Subcutaneous abdominal adipose tissue (tissue), 5 donors: Measurements from ENCODE around the gene KRT7.
"Not testable (repeated sequence)": the region's sequence is repeated elsewhere in the genome, so short reads cannot be mapped to it uniquely, and the experiment has no call there.

Experiments used
- H3K27ac ChIP-seq: one replicate; pipeline ENCODE4 v1.7.0; 2013; ENCODE audit warnings: low read depth, mild to moderate bottlenecking, inconsistent platforms, low read length, moderate library complexity
- H3K27me3 ChIP-seq, 5 donors: one replicate each; pipeline ENCODE4 v1.7.0; 2013; ENCODE audit warnings: low read length in 5 of 5, inconsistent platforms in 1 of 5; ENCODE audit not compliant: control insufficient read depth in 5 of 5, insufficient read depth in 4 of 5
- H3K36me3 ChIP-seq, 5 donors: one replicate each; pipeline ENCODE4 v1.7.0; 2013; ENCODE audit warnings: low read length in 5 of 5; ENCODE audit not compliant: control insufficient read depth in 5 of 5, insufficient read depth in 5 of 5
- H3K4me1 ChIP-seq, 5 donors: one replicate each; pipeline ENCODE4 v1.7.0; 2013; ENCODE audit warnings: low read length in 5 of 5, mild to moderate bottlenecking in 3 of 5, moderate library complexity in 1 of 5; ENCODE audit not compliant: control insufficient read depth in 5 of 5, insufficient read depth in 5 of 5
- H3K4me3 ChIP-seq, 5 donors: one replicate each; pipeline ENCODE4 v1.7.0; 2013; ENCODE audit warnings: low read length in 5 of 5, low read depth in 1 of 5
- H3K9ac ChIP-seq, 5 donors: one replicate each; pipeline ENCODE4 v1.7.0; 2013; ENCODE audit warnings: low read length in 5 of 5, mild to moderate bottlenecking in 4 of 5, moderate library complexity in 3 of 5
- H3K9me3 ChIP-seq, 5 donors: one replicate each; pipeline ENCODE4 v1.7.0; 2013; ENCODE audit warnings: low read length in 5 of 5; ENCODE audit not compliant: control insufficient read depth in 5 of 5
- donor health status: healthy.
- donor health status: healthy.
- donor health status: healthy.
- donor health status: healthy.
- donor health status: healthy.

The KRT7 gene

DNA sequence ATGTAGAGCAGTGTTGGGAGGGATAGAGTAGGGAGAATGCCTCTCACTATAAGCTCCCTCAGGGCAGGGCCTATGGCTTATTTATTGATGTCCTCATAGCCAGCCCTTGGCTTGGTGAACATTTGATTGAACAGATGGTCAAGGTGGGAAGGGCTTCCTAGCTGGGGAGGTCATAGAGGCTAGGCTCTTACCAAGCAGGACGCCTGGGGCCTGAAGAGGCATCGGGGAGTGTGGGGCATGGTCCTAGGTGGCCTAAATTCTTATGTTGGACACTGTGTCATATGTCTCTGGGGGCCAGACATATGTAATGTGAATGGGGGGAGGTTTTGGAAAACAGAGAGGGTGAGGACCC, 23.5 kb downstream of the KRT7 start:
- Histone ChIP-seq H3K4me3 (no peak overlapping the region), H3K36me3 (no peaks in the 10 kb centered on the region), H3K9ac (no peak overlapping the region), H3K27me3 (peaks cover 17 to 53% (median 43%) of the 10 kb centered on the region in 5 donors), H3K9me3 (no peaks in the 10 kb centered on the region), H3K4me1 (peaks cover 0 to 9% (median 4%) of the 10 kb centered on the region in 5 donors), H3K27ac (no peak overlapping the region)

DNA sequence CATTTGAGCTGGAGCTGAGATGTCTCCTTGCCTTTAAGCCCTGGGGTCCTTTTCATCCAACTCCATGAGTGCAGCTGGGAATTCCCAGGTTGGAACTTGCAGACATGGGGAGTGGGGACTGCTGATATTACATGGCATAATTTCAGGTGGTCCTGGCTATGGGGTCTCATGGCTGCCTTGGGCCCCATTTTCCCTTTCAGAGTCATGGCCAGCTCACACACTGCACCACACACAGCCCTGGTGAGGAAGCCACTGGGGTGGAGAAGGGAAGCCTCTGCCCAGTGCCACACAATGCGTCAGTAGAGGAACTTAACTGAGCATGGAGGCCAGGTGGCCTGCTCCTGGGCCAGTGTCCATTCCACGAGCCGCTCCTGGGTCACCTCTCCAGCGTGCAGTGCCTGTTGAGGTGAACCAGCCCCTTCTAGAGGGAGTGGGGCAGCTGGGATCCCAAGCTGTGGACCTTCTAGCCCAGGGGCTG, 24.1 kb downstream of the KRT7 start:
- Histone ChIP-seq H3K27ac (no peak overlapping the region), H3K27me3 (peaks cover 17 to 57% (median 44%) of the 10 kb centered on the region in 5 donors), H3K9me3 (no peaks in the 10 kb centered on the region), H3K4me3 (no peak overlapping the region), H3K36me3 (no peaks in the 10 kb centered on the region), H3K9ac (no peak overlapping the region), H3K4me1 (peaks cover 0 to 9% (median 4%) of the 10 kb centered on the region in 5 donors)

DNA sequence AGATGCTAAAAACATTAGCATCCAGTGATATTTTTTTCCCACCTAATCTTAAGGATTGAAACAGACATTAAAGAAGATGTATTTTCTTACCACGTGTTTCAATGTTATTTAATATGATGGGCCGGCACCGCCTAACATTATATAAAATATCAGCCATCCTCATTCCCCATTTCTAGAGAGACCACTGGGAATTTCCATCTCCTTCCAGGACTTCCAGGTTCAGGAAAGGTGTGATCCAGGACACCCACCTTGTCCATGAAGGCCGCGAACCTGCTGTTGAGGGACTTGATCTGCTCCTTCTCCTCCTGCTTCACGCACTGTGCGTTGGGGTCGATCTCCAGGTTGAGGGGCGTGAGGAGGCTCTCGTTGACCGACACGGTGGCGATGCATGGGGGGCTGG, 24.9 kb downstream of the KRT7 start:
- H3K27me3 ChIP-seq = peaks cover 17 to 58% (median 51%) of the 10 kb centered on the region in 5 donors
- H3K9ac ChIP-seq, H3K27ac ChIP-seq, H3K4me1 ChIP-seq, H3K4me3 ChIP-seq, H3K9me3 ChIP-seq, H3K36me3 ChIP-seq: not testable (repeated sequence)

DNA sequence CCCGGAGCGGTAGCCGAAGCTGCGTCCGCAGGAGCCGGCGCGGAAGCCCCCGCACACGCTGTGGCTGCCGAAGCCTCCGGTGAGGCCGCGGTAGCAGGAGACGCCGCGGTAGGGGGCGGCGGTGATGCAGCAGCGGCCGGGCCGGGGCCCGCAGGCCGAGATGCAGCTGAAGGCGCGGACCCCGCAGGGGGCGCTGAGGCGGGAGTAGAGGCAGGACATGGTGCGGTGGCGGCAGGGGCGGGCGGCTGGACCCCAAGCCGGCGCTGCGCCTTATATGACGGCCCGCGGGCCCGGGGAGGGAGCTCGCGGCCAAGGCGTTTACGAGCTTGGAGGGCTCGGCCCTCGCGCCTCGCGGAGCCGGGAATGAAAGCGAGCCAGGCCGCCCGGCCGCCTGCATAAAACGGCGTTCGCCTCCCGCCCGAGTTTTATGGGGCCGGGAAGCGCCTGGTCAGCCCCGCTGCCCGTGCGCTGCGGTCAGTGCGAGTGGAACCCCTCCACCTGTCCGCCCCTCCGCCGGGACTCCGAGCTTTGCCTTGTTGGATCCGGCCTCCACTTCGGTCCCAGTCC, 25.4 kb downstream of the KRT7 start:
- H3K9ac ChIP-seq = no peak overlapping the region
- H3K27me3 ChIP-seq = peaks cover 17 to 59% (median 51%) of the 10 kb centered on the region in 5 donors
- H3K4me1 ChIP-seq = peaks cover 0 to 9% (median 4%) of the 10 kb centered on the region in 5 donors
- H3K4me3 ChIP-seq = no peak overlapping the region
- no peaks in the 10 kb centered on the region for H3K36me3 ChIP-seq
- H3K9me3 ChIP-seq = no peaks in the 10 kb centered on the region
- no peak overlapping the region for H3K27ac ChIP-seq

DNA sequence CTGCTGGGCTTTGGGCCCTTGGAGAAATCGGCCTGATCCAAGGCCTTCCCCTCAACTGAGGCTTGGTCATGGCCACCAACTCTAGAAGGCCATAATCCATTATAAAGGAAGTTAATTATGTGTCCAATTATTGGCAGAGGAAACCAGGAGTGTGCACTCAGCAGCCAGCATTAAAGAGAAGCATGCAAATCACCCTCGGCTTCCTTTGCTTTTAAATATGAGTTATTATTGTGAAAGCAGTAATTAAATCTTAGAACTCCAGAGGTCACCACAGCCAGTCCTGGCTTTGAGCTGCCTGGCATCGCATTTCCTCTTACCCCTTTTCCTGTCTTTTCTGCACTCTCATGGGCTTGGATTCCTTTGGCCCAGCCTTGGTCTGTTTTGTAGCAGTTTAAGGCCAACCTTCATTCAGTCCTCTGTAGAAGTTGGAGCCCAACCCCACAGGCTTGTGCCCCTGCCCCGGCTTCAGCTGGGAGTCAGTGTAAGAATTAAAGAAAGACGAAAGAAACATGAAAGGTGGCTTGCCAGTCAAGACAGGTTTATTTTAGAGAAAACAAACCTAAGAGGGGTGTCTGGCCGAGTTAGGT, 26.7 kb downstream of the KRT7 start:
- Histone ChIP-seq H3K27ac (no peak overlapping the region), H3K4me1 (peaks cover 0 to 9% (median 4%) of the 10 kb centered on the region in 5 donors), H3K9ac (no peak overlapping the region), H3K9me3 (no peaks in the 10 kb centered on the region), H3K36me3 (no peaks in the 10 kb centered on the region), H3K4me3 (no peak overlapping the region), H3K27me3 (peaks cover 17 to 54% (median 47%) of the 10 kb centered on the region in 5 donors)

DNA sequence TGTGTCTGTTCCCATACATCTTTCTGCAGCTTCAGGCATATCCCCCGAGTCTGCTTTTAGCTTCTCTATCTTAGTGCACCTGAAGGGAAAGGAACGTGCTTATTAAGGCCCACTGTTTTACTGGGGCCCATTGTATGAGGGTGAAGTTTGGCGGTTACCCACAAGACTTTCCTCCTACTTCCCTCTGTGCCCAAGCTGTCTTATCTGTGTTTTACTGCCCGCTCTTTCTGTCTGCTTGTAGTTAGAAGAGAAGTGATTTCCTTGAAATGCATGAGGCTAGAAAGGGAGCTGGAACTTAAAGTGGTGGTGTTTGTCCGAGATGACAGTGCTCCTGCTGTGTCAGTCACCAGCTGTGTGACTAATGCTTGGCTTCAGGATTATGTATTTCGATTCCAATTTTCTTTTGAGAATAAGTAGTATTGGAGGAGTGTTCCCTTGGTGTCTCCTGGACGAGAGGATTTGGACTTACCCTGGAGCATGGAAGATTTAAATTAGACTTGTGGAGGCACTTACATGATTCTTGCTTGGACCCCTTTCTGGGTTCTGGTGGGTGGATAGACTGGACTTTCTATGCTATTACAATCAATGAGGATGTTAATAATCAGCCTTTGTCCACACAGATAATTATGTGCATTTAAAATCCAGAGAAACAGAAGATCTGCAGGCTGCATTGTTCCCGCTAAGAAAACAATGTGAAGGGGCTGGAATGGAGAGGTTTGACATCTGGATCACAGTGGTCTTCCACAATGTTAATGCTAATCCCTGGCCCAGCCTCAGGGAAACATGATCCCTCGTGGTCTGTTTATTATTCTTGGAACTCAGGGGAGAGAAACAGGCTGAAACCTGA, 27.5 kb downstream of the KRT7 start:
- peaks cover 17 to 50% (median 46%) of the 10 kb centered on the region in 5 donors for H3K27me3 ChIP-seq
- H3K9ac ChIP-seq = no peak overlapping the region
- no peak overlapping the region for H3K4me3 ChIP-seq
- H3K27ac ChIP-seq = no peak overlapping the region
- H3K4me1 ChIP-seq = peaks cover 0 to 9% (median 4%) of the 10 kb centered on the region in 5 donors
- H3K36me3 ChIP-seq = no peaks in the 10 kb centered on the region
- H3K9me3 ChIP-seq = no peaks in the 10 kb centered on the region

DNA sequence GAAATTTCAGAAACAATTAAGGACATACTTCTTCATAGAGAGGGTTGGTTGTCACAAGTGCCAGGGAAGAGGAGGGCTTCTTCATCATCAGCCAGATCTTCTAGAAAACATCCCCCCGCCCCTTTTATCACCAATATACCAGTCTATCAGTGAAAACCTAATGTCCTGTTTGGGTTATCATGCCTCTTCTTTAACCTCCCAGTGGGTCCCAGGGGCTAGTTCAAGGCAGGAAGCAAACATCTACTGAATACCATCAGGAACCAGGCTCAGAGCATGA, 28.1 kb downstream of the KRT7 start:
- Histone ChIP-seq H3K36me3 (no peaks in the 10 kb centered on the region), H3K9me3 (no peaks in the 10 kb centered on the region), H3K27ac (no peak overlapping the region), H3K9ac (no peak overlapping the region), H3K4me1 (peaks cover 0 to 9% (median 4%) of the 10 kb centered on the region in 5 donors), H3K4me3 (no peak overlapping the region), H3K27me3 (peaks cover 17 to 46% (median 42%) of the 10 kb centered on the region in 5 donors)

DNA sequence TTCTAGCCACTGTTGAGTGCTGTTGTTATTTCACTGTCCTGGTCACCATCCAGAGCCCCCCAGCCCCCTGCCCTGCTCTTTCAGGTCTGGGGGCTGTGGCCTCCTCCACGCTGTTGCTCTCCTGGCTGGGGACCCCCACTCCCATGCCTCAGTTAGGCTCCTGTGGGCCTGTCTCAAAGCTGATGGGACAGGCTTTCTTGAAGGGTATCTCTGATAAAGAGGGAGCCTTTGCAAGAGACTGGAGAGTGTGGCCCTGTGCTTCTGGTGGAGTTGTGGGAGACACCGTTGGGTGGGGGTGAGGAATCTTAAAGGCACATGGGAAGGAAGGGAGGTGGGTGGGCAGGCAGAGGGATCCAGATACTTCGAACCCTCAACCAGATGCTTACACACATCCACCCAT, 29.2 kb downstream of the KRT7 start:
- no peak overlapping the region for H3K4me3 ChIP-seq
- no peaks in the 10 kb centered on the region for H3K9me3 ChIP-seq
- H3K27me3 ChIP-seq = peaks cover 7 to 35% (median 33%) of the 10 kb centered on the region in 5 donors
- no peak overlapping the region for H3K9ac ChIP-seq
- H3K27ac ChIP-seq = no peak overlapping the region
- peaks cover 0 to 9% (median 4%) of the 10 kb centered on the region in 5 donors for H3K4me1 ChIP-seq
- no peaks in the 10 kb centered on the region for H3K36me3 ChIP-seq

DNA sequence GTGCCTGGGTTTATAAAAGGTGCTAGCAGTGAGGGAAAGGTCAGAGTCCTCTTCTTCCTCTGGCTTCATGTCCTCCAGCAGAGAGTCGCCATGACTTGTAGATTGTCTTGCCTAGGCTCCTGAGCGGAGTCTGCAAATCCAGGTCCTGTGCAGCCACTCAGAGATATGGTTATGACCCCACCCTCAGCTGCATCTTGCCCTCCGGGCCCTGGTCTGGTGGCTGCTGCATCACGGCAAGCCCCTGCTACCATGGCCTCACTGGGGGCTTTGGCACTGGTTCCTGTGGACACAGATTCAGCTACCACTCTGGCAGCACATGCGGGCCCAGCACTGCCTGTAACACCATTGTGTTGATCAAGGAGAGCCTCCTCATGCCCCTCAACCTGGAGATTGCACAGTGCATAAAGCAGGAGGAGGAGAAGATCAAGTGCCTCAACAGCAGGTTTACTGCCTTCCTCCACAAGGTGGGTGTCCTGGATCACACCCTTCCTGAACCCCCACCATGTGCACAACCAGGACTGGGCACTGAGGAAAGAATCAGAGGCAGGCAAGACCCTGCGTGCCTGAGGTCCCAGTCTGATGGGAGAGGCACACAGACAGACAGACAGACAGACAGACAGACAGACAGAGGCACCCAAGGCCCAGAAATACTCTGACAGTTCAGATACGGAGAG, 30.9 kb downstream of the KRT7 start:
- Histone ChIP-seq H3K9ac (no peak overlapping the region), H3K9me3 (no peaks in the 10 kb centered on the region), H3K27ac (no peak overlapping the region), H3K36me3 (no peaks in the 10 kb centered on the region), H3K4me1 (peaks cover 0 to under 1% (median 0%) of the 10 kb centered on the region in 5 donors), H3K4me3 (no peak overlapping the region), H3K27me3 (peaks cover 5 to 28% (median 23%) of the 10 kb centered on the region in 5 donors)

DNA sequence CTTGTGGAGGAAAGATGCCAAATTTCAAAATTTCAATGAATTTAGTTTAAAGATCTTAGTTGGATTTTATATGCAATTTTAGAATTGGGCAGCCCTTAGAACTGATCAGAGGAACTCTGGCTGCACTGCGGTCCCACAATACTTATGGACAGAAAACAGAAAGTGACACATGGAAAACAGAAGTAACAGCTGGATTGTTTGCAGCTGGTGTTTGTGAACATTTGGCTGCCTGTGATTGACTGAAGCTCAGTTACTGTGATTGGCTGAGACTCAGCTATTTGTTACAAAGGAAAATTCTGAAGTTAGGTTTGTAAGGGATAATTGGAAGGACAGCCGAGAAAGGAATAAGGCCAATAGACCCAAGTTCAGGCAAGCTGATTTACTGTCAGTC, 31.4 kb downstream of the KRT7 start:
- Histone ChIP-seq H3K27ac (no peak overlapping the region), H3K36me3 (no peaks in the 10 kb centered on the region), H3K4me3 (no peak overlapping the region), H3K9ac (no peak overlapping the region), H3K4me1 (no peaks in the 10 kb centered on the region), H3K27me3 (peaks cover under 1 to 25% (median 19%) of the 10 kb centered on the region in 5 donors), H3K9me3 (no peaks in the 10 kb centered on the region)
